ENCODE data around the gene SGTA. TPM values are rescaled to one million over a fixed set of nuclear protein-coding genes. Genes with fewer than 3 reads are reported as not detected.

The SGTA gene
- total and polyA plus RNA-seq, 12 donors: 28.2 to 104 (median 54.9) TPM

DNA sequence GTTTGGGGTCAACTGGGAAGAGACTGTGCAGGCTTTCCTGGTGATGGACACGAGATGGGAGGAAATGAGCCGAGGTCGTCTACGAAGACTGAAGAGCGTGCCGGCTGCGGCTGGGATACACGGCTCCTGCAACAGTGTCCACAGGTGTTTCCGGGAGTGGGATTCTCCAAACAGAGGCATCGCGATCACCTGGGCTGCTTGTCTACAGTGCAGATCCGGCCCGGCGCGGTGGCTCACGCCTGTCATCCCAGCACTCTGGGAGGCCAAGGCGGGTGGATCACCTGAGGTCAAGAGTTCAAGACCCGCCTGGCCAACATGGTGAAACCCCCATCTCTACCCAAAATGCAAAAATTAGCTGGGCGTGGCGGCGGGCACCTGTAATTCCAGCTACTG lies 31.6 kb downstream of the SGTA start:
- Histone ChIP-seq H3K27ac (no peak overlapping the region), H3K36me3 (replicated peaks in 1 of 2) (peaks cover 0 to 16% of the 10 kb centered on the region in 2 donors)
- intact Hi-C loops (cut with DNase I): loop anchor here in 1 of 2 donors (5.0 kb wide), 1 partner anchor 99 kb away; no protein-coding TSS in a partner anchor

GRCh38 chr19:2750808-2751437 lies 32.1 kb downstream of the SGTA start:
- Histone ChIP-seq H3K4me1 (replicated peaks in 1 of 2) (no peaks in the 10 kb centered on the region), H3K9me3 (replicated peaks in 1 of 3) (no peaks in the 10 kb centered on the region), H3K27ac (no peak overlapping the region), H3K27me3 (no peaks in the 10 kb centered on the region), H3K36me3 (replicated peaks in 1 of 2) (peaks cover 0 to 14% of the 10 kb centered on the region in 2 donors), H3K4me3 (no peak overlapping the region)
- no peak for DNase-seq
- 69 to 71% (median 70%) methylated on average over 16 to 17 of the region's 17 CpGs for WGBS, 4 donors
- TF ChIP-seq POLR2A (IDR thresholded peaks at IDR 0.05): no peak
- TF ChIP-seq, protein P1, sequence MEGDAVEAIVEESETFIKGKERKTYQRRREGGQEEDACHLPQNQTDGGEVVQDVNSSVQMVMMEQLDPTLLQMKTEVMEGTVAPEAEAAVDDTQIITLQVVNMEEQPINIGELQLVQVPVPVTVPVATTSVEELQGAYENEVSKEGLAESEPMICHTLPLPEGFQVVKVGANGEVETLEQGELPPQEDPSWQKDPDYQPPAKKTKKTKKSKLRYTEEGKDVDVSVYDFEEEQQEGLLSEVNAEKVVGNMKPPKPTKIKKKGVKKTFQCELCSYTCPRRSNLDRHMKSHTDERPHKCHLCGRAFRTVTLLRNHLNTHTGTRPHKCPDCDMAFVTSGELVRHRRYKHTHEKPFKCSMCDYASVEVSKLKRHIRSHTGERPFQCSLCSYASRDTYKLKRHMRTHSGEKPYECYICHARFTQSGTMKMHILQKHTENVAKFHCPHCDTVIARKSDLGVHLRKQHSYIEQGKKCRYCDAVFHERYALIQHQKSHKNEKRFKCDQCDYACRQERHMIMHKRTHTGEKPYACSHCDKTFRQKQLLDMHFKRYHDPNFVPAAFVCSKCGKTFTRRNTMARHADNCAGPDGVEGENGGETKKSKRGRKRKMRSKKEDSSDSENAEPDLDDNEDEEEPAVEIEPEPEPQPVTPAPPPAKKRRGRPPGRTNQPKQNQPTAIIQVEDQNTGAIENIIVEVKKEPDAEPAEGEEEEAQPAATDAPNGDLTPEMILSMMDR (IDR thresholded peaks at IDR 0.05): no peak
- intact Hi-C loops (cut with DNase I): loop anchor here in 1 of 2 donors (5.0 kb wide), 1 partner anchor 99 kb away; no protein-coding TSS in a partner anchor

More for the DNA sequence above, 31.6 kb downstream of the SGTA start:
- Histone ChIP-seq H3K4me1 (replicated peaks in 1 of 2) (no peaks in the 10 kb centered on the region), H3K4me3 (no peak overlapping the region), H3K9me3 (replicated peaks in 1 of 3) (no peaks in the 10 kb centered on the region), H3K27me3 (no peaks in the 10 kb centered on the region)
- no peak for DNase-seq
- WGBS, 4 donors: 83 to 91% (median 86%) methylated on average over 11 to 21 of the region's 21 CpGs
- TF ChIP-seq, protein P1 (IDR thresholded peaks at IDR 0.05): no peak
- no peak for TF ChIP-seq POLR2A (IDR thresholded peaks at IDR 0.05)

- Histone ChIP-seq H3K27me3 (no peaks in the 10 kb centered on the region), H3K36me3 (replicated peaks in 1 of 2) (no peaks in the 10 kb centered on the region), H3K4me1 (replicated peaks in 1 of 2) (no peaks in the 10 kb centered on the region), H3K9me3 (replicated peaks in 1 of 3) (no peaks in the 10 kb centered on the region), H3K27ac (no peak overlapping the region), H3K4me3 (no peak overlapping the region)
- TF ChIP-seq, protein P1 (IDR thresholded peaks at IDR 0.05): no peak
- no peak for TF ChIP-seq POLR2A (IDR thresholded peaks at IDR 0.05)
- no peak for DNase-seq
- WGBS, 4 donors: 68 to 85% (median 83%) methylated on average over 6 to 7 of the region's 7 CpGs
- intact Hi-C loops (cut with DNase I): no loop called here
These were observed 35.7 kb downstream of the SGTA start for GRCh38 chr19:2747349-2747748.

GRCh38 chr19:2744113-2744512 lies 39.0 kb downstream of the SGTA start:
- intact Hi-C loops (cut with DNase I): no loop called here
- Histone ChIP-seq H3K9me3 (replicated peaks in 1 of 3) (no peaks in the 10 kb centered on the region), H3K27me3 (no peaks in the 10 kb centered on the region), H3K27ac (no peak overlapping the region), H3K36me3 (replicated peaks in 1 of 2) (no peaks in the 10 kb centered on the region), H3K4me3 (no peak overlapping the region), H3K4me1 (replicated peaks in 1 of 2) (peaks cover 3 to 4% of the 10 kb centered on the region in 2 donors)
- TF ChIP-seq POLR2A (IDR thresholded peaks at IDR 0.05): no peak
- TF ChIP-seq, protein P1 (IDR thresholded peaks at IDR 0.05): no peak
- 30 to 47% (median 39%) methylated on average over 4 of the region's 4 CpGs for WGBS, 4 donors
- DNase-seq: no peak
